Endodermal cell (in vitro differentiated cells): ENCODE results near the gene FCHO1. TPM values are rescaled to one million over a fixed set of nuclear protein-coding genes. Genes with fewer than 3 reads are reported as not detected.

Source experiments
- DNase-seq: peaks from one replicate; pipeline ENCODE4 v3.0.0-alpha.2; 2017
- H3K27ac ChIP-seq: 2 replicates; pipeline ENCODE4 v1.5.1; 2013; ENCODE audit warnings: mild to moderate bottlenecking, low read depth, low read length, moderate library complexity
- H3K27me3 ChIP-seq: 2 replicates; pipeline ENCODE4 v1.6.1; 2013; ENCODE audit warnings: mild to moderate bottlenecking, low read length, moderate library complexity; ENCODE audit not compliant: insufficient read depth, control insufficient read depth, poor library complexity, severe bottlenecking
- H3K36me3 ChIP-seq: 2 replicates; pipeline ENCODE4 v1.7.0; 2013; ENCODE audit warnings: mild to moderate bottlenecking, low read length, moderate library complexity; ENCODE audit not compliant: control insufficient read depth, insufficient read depth
- H3K4me1 ChIP-seq: one replicate; pipeline ENCODE4 v1.7.0; 2013; ENCODE audit warnings: low read length; ENCODE audit not compliant: control insufficient read depth, insufficient read depth
- H3K4me3 ChIP-seq: 2 replicates; pipeline ENCODE4 v1.5.1; 2013; ENCODE audit warnings: mild to moderate bottlenecking, low read length, moderate library complexity
- H3K9ac ChIP-seq: 2 replicates; pipeline ENCODE4 v1.6.1; 2013; ENCODE audit warnings: mild to moderate bottlenecking, low read length, moderate library complexity; ENCODE audit not compliant: poor library complexity, severe bottlenecking; ENCODE audit errors: extremely low read depth
- H3K9me3 ChIP-seq: 2 replicates; pipeline ENCODE4 v1.6.1; 2013; ENCODE audit warnings: mild to moderate bottlenecking, low read length, moderate library complexity; ENCODE audit not compliant: control insufficient read depth
- H3K27ac Mint-ChIP-seq: 2 replicates; pipeline ENCODE4 v1.8.0; 2020; ENCODE audit warnings: mixed read lengths
- H3K27me3 Mint-ChIP-seq: 2 replicates; pipeline ENCODE4 v1.8.0; 2021; ENCODE audit warnings: mild to moderate bottlenecking, mixed read lengths; ENCODE audit not compliant: insufficient read depth
- H3K36me3 Mint-ChIP-seq: 2 replicates; pipeline ENCODE4 v1.8.0; 2020; ENCODE audit warnings: low read depth, mixed read lengths
- H3K4me1 Mint-ChIP-seq: 2 replicates; pipeline ENCODE4 v1.8.0; 2020; ENCODE audit warnings: mixed read lengths
- H3K4me3 Mint-ChIP-seq: 2 replicates; pipeline ENCODE4 v1.8.0; 2020; ENCODE audit warnings: mild to moderate bottlenecking, moderate library complexity, mixed read lengths
- H3K9me3 Mint-ChIP-seq: 2 replicates; pipeline ENCODE4 v1.8.0; 2020; ENCODE audit warnings: mild to moderate bottlenecking, mixed read lengths
- WGBS, 2 experiments: methylation state at CpG; one replicate each; pipeline versions ENCODE4 v1.1.5 to v1.1.7; 2013; ENCODE audit warnings: missing lambda C conversion rate in 2 of 2, mixed read lengths in 1 of 2; ENCODE audit not compliant: insufficient coverage in 1 of 2, insufficient read length in 1 of 2; 5-methylcytosine and 5-hydroxymethylcytosine counted together
- total RNA-seq, 2 donors: library from RNA; stranded (reverse); fragmentation: NEBNext Ultra II Directional in 1 of 2; extraction: Animal tissue kit (Norgen Biotek cat#: 25700) in 1 of 2; gene quantifications; 2 replicates in 1 of 2; 3 replicates in 1 of 2; pipeline ENCODE4 v1.2.1, GENCODE V29; 2021
- TF ChIP-seq, protein P1 (sequence below): fragments of 200-600 bp; sonication (generic); conservative IDR thresholded peaks from 2 replicates; pipeline ENCODE4 v1.5.0; 2021; ENCODE audit warnings: antibody characterized with exemption, mild to moderate bottlenecking

The FCHO1 gene
- total RNA-seq, 2 donors from 2014 or later, result 8.5 to 10.2 TPM

DNA sequence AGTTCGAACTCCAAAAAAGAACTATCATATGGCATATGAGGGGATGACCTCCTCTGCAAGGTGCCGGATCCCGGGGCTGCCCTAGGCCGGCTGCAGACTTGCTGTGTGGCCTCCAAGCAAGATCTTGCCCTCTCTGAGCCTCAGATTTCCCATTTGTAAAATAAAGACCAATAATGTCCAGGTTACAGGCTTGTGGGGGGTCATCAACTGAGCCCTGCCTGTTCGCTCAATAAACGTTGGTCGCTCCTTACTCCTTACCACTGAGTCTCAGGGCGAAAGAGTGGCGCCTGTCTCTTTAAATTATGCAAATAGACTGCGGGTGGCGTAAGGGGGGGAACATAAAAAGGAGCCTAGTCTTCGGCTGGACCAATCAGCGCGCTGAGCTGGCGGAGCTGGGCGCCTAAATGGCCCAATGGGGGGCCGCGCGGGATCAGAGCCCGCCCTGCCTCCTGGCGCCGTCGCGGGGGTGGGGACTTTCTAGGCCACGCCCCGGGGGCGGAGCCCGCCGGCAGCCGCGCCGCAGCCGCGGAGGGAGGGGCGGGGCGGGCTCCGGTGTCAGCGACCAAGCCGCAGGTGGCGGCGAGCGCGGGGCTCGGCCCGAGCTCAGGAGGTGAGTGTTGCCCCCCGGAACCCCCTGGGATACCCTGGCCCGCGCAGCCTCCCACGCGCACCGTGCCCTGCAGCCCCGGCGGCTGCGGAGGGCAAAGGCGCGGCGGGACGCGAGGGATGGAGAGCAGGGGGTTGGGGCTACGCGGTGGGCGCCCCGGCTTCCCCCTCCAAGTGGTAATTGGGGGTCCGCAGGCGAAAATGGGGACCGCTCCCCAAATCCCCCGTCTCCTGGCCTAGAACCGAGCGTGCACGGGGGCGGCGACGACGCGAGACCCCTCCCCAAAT lies 3.8 kb upstream of the FCHO1 start:
- H3K4me1 Mint-ChIP-seq, result no peaks in the 10 kb centered on the region
- H3K36me3 Mint-ChIP-seq, result no peaks in the 10 kb centered on the region
- Histone ChIP-seq H3K4me3 (peak overlapping the region; percentile 73), H3K9me3 (peaks cover 1% of the 10 kb centered on the region), H3K9ac (no peak overlapping the region), H3K36me3 (no peaks in the 10 kb centered on the region), H3K27ac (no peak overlapping the region), H3K27me3 (no peaks in the 10 kb centered on the region), H3K4me1 (no peaks in the 10 kb centered on the region)
- H3K27ac Mint-ChIP-seq, result no peak overlapping the region
- peak; percentile 96 for DNase-seq
- 7 to 20% methylated on average over 27 to 75 of the region's 75 CpGs for WGBS, 2 experiments
- peaks cover 4% of the 10 kb centered on the region for H3K27me3 Mint-ChIP-seq
- H3K9me3 Mint-ChIP-seq, result peaks cover 5% of the 10 kb centered on the region
- TF ChIP-seq, protein P1, sequence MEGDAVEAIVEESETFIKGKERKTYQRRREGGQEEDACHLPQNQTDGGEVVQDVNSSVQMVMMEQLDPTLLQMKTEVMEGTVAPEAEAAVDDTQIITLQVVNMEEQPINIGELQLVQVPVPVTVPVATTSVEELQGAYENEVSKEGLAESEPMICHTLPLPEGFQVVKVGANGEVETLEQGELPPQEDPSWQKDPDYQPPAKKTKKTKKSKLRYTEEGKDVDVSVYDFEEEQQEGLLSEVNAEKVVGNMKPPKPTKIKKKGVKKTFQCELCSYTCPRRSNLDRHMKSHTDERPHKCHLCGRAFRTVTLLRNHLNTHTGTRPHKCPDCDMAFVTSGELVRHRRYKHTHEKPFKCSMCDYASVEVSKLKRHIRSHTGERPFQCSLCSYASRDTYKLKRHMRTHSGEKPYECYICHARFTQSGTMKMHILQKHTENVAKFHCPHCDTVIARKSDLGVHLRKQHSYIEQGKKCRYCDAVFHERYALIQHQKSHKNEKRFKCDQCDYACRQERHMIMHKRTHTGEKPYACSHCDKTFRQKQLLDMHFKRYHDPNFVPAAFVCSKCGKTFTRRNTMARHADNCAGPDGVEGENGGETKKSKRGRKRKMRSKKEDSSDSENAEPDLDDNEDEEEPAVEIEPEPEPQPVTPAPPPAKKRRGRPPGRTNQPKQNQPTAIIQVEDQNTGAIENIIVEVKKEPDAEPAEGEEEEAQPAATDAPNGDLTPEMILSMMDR, result no peak
- peak overlapping the region; percentile 38 for H3K4me3 Mint-ChIP-seq

DNA sequence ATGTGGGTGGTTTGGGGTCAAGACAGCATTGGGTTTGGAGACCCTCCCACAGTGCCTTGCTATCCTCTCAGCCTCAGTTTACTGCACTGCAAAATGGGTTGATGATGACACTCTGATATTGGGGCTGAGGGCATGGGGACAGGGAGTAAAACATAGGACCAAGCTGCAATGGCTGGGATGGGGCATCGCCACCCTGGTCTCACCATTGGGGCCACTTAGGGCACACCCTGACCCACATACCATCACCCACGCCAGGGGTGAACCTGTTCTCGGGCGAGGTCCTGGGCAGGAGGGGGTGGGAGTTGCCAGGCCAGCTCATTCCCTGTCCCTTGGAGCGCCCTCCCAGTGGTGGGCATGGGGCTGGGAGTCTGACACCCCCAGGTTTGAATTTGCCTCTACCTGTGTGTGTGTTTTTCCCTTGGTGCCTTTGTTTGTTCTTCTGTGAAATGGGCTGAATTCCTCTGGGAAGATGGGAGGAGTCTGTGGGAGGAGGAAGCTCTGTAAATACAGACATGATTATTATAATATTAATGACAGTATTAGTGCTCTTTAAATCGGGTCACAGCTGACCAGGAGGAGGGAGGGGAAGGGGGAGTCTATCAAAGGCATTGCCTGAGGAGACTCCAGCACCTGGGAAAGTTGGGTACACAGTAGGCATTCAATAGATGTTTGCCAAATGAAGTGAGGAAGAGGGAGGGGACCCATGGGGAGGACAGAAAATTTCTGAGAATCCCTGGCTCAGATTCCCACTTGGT lies 2.2 kb upstream of the FCHO1 start:
- 61 to 89% methylated on average over 2 to 6 of the region's 6 CpGs for WGBS, 2 experiments
- DNase-seq, result no peak
- no peak overlapping the region for H3K9ac ChIP-seq
- Mint-ChIP-seq H3K27ac (no peak overlapping the region), H3K9me3 (no peaks in the 10 kb centered on the region), H3K4me3 (peak overlapping the region; percentile 34), H3K27me3 (peaks cover 4% of the 10 kb centered on the region), H3K4me1 (no peaks in the 10 kb centered on the region), H3K36me3 (no peaks in the 10 kb centered on the region)
- no peaks in the 10 kb centered on the region for H3K4me1 ChIP-seq
- no peak overlapping the region for H3K27ac ChIP-seq
- no peaks in the 10 kb centered on the region for H3K27me3 ChIP-seq
- H3K36me3 ChIP-seq, result no peaks in the 10 kb centered on the region
- TF ChIP-seq, protein P1, result no peak
- H3K9me3 ChIP-seq, result no peaks in the 10 kb centered on the region
- H3K4me3 ChIP-seq, result no peak overlapping the region

DNA sequence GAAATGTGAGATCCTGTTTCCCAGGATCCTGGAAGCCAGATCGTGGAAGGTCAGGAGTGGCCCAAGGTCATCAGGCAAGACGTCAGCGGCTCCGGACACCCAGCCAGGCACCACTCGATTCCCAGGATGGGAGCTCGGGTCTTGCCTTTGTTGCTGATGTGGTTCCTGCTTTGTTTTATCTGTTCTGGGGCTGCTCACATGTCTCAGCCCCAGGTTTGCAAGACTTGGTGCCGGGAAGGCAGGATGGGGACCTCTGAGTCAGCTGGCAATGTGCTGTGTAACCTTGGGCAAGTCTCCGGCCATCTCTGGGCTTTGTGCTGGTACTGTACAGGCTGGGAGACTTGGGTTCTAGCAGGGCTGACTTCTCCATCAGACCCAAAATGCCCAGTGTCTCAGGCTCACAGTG lies 1.4 kb upstream of the FCHO1 start:
- Mint-ChIP-seq H3K36me3 (no peaks in the 10 kb centered on the region), H3K9me3 (no peaks in the 10 kb centered on the region), H3K27me3 (peaks cover 4% of the 10 kb centered on the region), H3K4me3 (no peak overlapping the region), H3K27ac (no peak overlapping the region), H3K4me1 (no peaks in the 10 kb centered on the region)
- Histone ChIP-seq H3K27ac (no peak overlapping the region), H3K27me3 (no peaks in the 10 kb centered on the region), H3K4me1 (no peaks in the 10 kb centered on the region), H3K9ac (no peak overlapping the region), H3K4me3 (no peak overlapping the region), H3K36me3 (no peaks in the 10 kb centered on the region), H3K9me3 (no peaks in the 10 kb centered on the region)
- 77 to 82% methylated on average over 7 to 8 of the region's 8 CpGs for WGBS, 2 experiments
- no peak for DNase-seq
- TF ChIP-seq, protein P1, result no peak
